ENCODE results near the gene SLC2A10.

The SLC2A10 gene

DNA sequence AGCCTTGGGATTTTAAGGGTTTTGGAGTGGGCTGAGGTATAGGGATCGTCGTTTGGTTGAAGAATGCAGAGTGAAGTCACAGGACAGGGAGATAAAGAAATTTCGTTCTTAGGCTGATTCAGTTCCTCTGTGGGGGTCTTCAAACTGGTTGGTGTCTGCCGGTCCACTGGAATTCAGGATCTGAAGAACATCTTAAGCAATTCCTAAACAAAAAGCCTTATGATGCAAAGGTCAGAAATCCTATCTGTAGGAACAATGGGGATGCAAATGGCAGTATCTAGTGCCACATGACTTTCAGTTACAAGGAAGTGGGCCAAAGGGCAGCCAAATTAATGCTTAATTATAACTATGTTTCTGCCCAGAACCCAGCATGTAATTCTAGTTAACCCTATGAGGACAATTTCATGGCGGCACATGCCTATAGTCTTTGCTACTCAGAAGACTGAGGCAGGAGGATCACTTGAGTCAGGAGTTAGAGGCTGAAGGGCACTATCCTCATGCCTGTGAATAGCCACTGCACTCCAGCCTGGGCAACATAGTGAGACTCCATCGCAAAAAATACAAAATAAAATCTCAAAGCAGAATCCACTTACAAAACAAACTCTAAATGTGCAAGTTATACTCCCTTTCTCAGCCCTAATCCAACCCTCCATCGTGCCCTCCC is 4.6 kb upstream of the SLC2A10 start:
- no peak for DNase-seq

DNA sequence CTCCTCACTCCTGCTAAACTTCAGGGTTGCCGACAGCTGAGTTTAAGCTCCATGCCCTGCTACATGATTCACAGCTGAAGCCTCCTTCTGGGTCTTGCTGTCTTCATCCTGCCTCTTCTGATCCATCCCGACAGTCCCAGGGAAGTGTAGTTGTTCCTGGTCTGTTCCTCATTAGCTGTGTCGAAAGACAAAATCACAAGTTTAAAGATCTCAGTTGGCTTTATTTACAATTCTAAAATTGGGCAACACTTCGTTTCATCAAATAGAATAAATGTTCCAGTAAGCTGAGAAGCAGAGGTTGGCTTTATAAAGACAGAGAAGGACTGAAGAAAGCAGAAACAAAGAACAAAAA is 4.1 kb upstream of the SLC2A10 start:
- no peak for DNase-seq

- DNase-seq, result no peak
Observed at GRCh38 chr20:46706242-46706641, 3.2 kb upstream of the SLC2A10 start.

DNA sequence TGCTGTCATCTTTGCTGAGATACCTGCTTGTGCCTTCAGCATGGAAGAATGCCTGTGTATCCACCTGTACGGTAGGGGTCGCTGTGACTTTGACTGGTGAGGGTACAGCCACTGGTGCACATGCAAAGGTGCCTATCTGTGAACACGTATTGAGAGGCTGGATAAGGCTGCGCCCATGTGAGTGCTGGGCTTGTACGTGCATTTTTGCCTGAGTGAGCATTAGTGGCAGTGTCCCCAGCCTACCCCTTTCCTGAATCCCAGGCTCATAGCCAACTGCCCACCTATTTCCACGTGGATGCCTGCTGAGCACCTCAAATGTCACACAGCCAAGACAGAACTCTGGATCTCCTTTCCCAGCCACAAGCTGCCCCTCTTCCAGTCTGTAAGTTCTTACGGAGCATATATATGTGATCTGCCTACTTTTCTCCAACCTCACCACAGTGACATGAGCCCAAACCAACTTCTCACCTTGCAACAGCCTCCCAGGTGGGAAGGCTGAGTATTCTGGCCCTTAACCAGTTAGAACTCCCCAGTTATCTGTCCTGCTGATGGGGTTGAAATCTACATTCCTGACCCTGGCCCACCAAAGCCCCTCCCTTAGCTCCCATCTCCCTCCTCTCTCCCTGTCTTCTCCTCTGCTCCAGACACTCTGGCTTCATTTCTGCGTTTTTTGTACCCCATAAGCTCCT is 1.1 kb upstream of the SLC2A10 start:
- peak; percentile 81 for DNase-seq

- peak; percentile 33 for DNase-seq
Observed at GRCh38 chr20:46709055-46709458, 392 bp upstream of the SLC2A10 start.

DNA sequence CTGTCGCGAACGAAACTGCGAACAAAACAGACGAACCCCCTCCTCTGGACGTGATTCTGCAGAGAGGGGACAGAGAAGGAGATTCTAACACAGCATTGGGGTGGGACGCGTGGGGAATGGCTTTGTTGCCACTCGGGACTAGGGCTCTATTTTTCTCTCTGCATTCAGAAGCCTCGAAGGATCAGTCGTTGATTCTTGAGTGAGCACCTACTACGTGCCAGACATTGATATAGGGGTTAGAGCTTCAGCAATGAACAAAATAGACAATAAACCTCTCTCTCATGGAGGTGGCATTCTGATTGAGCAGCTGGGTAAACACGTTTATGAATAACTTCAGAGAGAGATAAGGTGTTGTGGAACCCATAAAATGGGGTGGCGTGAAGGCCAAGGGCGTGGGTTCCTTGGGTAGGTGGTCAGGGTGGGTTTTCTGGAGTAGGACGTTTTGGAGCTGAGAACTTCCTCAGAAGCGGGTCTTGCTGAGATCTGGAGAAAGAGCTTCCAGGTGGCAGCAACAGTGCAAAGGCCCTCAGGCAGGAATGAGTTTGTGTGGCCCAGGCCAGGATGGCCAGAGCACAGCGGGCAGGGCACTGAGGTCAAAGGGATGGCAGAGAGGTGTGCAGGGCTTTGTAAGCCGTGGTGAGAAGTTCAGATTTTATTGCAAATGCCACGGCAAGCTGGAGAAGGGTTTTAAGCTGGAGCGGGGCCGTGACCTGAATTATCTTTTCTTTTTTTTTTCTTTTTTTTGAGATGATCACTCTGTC is 884 bp downstream of the SLC2A10 start:
- DNase-seq, result peak; percentile 39

GRCh38 chr20:46712056-46712636 is 2.7 kb downstream of the SLC2A10 start:
- no peak for DNase-seq

- no peak for DNase-seq
Observed at GRCh38 chr20:46713957-46714834, 4.7 kb downstream of the SLC2A10 start.

- DNase-seq, result no peak
Observed at GRCh38 chr20:46715292-46715756, 5.9 kb downstream of the SLC2A10 start.

GRCh38 chr20:46717818-46718541 is 8.5 kb downstream of the SLC2A10 start:
- no peak for DNase-seq

- DNase-seq, result no peak
Observed at GRCh38 chr20:46720019-46720418, 10.6 kb downstream of the SLC2A10 start.

DNA sequence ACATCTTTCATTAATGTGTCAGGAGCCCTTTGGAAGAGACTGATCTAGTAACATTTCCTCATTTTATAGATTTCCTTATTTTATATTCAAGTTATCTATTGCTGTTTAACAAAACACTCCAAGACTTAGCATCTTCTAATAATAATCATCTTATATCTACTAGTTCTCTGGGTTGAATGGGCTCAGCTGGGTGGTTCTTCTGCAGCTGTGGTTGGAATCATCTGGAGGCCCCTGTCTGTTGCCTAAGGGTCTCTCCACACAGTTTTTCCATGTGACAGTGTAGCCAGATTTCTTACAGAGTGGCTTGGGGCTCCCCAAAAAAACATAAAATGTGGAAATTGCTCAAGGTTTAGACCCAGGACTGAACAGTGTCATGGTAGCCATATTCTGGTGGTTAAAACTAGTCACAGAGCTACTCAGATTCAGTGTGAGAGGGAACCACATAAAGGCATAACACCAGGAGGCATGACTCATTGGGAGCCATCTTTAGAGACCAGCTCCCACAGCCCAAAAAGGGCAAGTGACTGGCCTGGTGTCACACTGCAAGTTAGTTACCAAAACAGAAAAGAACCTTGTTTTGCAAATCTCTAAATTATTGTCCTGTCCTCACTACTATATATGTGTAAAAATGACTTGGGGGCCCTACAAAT is 11.5 kb downstream of the SLC2A10 start:
- DNase-seq, result no peak

DNA sequence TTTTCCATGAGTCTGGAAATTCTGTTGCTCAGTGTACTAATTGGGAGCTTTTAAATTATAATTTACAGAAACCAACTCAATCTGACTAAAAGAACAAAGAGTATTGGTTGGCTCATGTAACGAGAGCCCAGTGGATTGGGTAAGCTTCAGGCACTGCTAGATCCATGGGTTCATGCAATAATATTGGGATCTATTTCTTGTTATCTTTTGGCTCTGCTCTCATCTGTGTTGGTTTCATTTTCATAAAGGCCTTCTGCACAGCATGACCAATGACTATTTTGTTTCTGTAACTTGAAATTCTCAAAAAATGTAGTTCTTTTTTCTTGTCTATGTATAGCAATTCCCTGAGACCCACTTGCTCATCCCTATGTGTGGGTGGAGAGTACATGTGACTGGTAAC is 12.0 kb downstream of the SLC2A10 start:
- DNase-seq, result no peak

DNA sequence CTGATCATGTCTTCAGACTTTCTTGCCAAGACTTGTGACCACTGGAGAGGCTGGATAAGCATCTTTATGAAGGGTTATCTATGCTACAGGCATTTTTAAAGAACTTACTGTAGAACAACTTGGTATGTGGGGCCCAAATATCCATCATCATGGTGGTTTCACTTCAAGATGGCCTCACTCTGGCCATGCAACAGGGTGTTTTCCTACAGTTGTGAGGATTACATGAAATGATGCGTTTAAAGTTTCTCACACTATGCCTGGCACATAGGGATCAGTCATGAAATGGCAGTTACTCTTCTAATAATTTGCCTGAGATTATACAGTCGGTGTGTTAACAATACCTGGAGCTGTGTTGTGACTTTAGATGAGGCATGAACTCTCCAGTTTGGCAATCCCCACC is 13.0 kb downstream of the SLC2A10 start:
- DNase-seq, result no peak

DNA sequence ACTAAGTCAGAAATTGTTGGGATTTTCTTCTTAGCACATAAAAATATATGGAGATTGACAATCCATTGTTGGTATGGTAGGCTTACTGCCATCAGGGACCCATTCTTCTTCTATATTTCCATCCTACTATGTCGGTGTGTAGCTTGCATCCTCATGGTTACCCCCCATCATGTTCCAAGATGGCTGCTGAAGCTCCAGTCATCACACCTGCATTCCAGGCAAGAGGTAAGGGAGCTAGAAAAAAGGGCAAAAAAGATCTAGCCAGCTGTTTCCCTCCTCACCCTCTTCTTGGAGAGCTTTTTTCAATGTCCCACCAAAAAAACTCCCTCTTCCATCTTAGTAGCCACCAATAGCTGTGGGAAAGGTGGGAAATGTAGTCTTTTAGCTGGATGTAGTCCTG is 13.6 kb downstream of the SLC2A10 start:
- no peak for DNase-seq

GRCh38 chr20:46724343-46724959 is 15.0 kb downstream of the SLC2A10 start:
- DNase-seq, result no peak

- no peak for DNase-seq
Observed at GRCh38 chr20:46725186-46726165, 16.0 kb downstream of the SLC2A10 start.

- no peak for DNase-seq
Observed at GRCh38 chr20:46731770-46732169, 22.3 kb downstream of the SLC2A10 start.

GRCh38 chr20:46735436-46735835 is 26.0 kb downstream of the SLC2A10 start:
- peak; percentile 42 for DNase-seq

Data from DMS53 (cell line).